HepG2 (cell line): ENCODE measurements around the gene PDLIM5. TPM values are rescaled to one million over a fixed set of nuclear protein-coding genes. Genes with fewer than 3 reads are reported as not detected.

Experiments
- ATAC-seq: fragments of 200-7000 bp; cut with Tn5 transposase; 3 replicates; pipeline ENCODE4 v1.9.1; 2020; ENCODE audit warnings: mild to moderate bottlenecking, moderate library complexity
- BruUV-seq: library from RNA; stranded (reverse); fragments of 400-500 nt; replicated peaks from 2 replicates; lab custom pipeline; 2021; lab: Mats Ljungman, UMichigan
- CTCF ChIA-PET: fragments of 300-600 bp; formaldehyde crosslinking; extraction: SDS; loops from one replicate; lab custom pipeline; 2021; ENCODE audit warnings: low total read pairs, inconsistent platforms, low intra/inter-chr PET ratio; lab: Yijun Ruan, JAX
- POLR2A ChIA-PET: fragments of 350-600 bp; sonication (Branson Sonifier 250); formaldehyde crosslinking; loops from one replicate; lab custom pipeline; 2020; ENCODE audit warnings: antibody characterized with exemption, inconsistent platforms; lab: Yijun Ruan, JAX
- DNase-seq: peaks from one replicate; pipeline ENCODE4 v3.0.0-alpha.2; 2015; ENCODE audit warnings: low spot score
- FAIRE-seq: peaks from 3 replicates; lab custom pipeline; 2011; peaks lifted over from hg19 to GRCh38; lab: Jason Lieb, UNC
- H2AFZ ChIP-seq: one replicate; pipeline ENCODE4 v1.6.1; 2011; ENCODE audit warnings: low read length, inconsistent platforms
- H3K27ac ChIP-seq: fragments of 300-600 bp; 3 replicates; pipeline ENCODE4 v1.8.0; 2011; ENCODE audit warnings: mixed run types, mild to moderate bottlenecking, mixed read lengths, low read length, inconsistent platforms; ENCODE audit not compliant: insufficient read depth; ENCODE audit errors: extremely low read length
- H3K27me3 ChIP-seq, 2 experiments: fragments of 200-600 bp in 1 of 2; 2 replicates in 1 of 2; 3 replicates in 1 of 2; pipeline versions ENCODE4 v1.6.0 to v1.8.0; 2011; ENCODE audit warnings: low read length in 2 of 2, mild to moderate bottlenecking in 2 of 2, moderate library complexity in 2 of 2, inconsistent platforms in 1 of 2; ENCODE audit not compliant: insufficient read depth in 2 of 2, control insufficient read depth in 1 of 2
- H3K36me3 ChIP-seq, 2 experiments: fragments of 200-600 bp in 1 of 2; replicated peaks in 1 of 2; 2 replicates in 1 of 2; 3 replicates in 1 of 2; pipeline versions ENCODE4 v1.5.1 to v1.8.0; 2011; ENCODE audit warnings: low read length in 2 of 2, inconsistent platforms in 1 of 2; ENCODE audit not compliant: insufficient read depth in 2 of 2, control insufficient read depth in 1 of 2
- H3K4me1 ChIP-seq: 2 replicates; pipeline ENCODE4 v1.5.1; 2012; ENCODE audit warnings: low read length, inconsistent platforms; ENCODE audit not compliant: insufficient read depth
- H3K4me2 ChIP-seq: 2 replicates; pipeline ENCODE4 v1.6.0; 2011; ENCODE audit warnings: low read depth, low read length, inconsistent platforms
- H3K4me3 ChIP-seq, 3 experiments: fragments of 200-600 bp in 1 of 3; sonication (generic), shearing (Covaris generic) in 1 of 3; replicated peaks in 1 of 3; 2 replicates each; pipeline ENCODE4 v1.5.1; 2011 to 2016; ENCODE audit warnings: low read length in 3 of 3, inconsistent platforms in 2 of 3, low read depth in 2 of 3, mild to moderate bottlenecking in 2 of 3, control low read depth in 1 of 3, mixed read lengths in 1 of 3; ENCODE audit not compliant: insufficient read depth in 1 of 3
- H3K79me2 ChIP-seq: one replicate; pipeline ENCODE4 v1.6.1; 2011; ENCODE audit warnings: low read length, inconsistent platforms; ENCODE audit not compliant: insufficient read depth
- H3K9ac ChIP-seq: 2 replicates; pipeline ENCODE4 v1.6.0; 2011; ENCODE audit warnings: mild to moderate bottlenecking, low read depth, low read length, inconsistent platforms; ENCODE audit not compliant: insufficient read depth
- H3K9me3 ChIP-seq: 2 replicates; pipeline ENCODE4 v1.5.1; 2012; ENCODE audit warnings: mild to moderate bottlenecking, low read length
- H4K20me1 ChIP-seq: 2 replicates; pipeline ENCODE4 v1.6.0; 2011; ENCODE audit warnings: inconsistent platforms, mild to moderate bottlenecking, low read length, moderate library complexity; ENCODE audit not compliant: insufficient read depth
- CBFB ChIP-seq: sonication (generic); formaldehyde crosslinking; IDR thresholded peaks from 2 replicates; pipeline ENCODE4 v1.4.0; 2020; ENCODE audit warnings: missing genetic modification reagents
- FIP1L1 ChIP-seq: fragments of 200-400 bp; formaldehyde crosslinking; IDR thresholded peaks from 2 replicates; pipeline ENCODE4 v1.6.1; 2018; ENCODE audit warnings: low read depth, mild to moderate bottlenecking, low read length, moderate library complexity, borderline replicate concordance; ENCODE audit not compliant: insufficient read depth
- HDAC1 ChIP-seq: sonication (generic); formaldehyde crosslinking; IDR thresholded peaks from 2 replicates; pipeline ENCODE4 v1.5.1; 2020; ENCODE audit warnings: mild to moderate bottlenecking, missing genetic modification reagents
- HMGA1 ChIP-seq: sonication (generic); formaldehyde crosslinking; conservative IDR thresholded peaks from 2 replicates; pipeline ENCODE4 v1.4.0; 2020; ENCODE audit warnings: missing genetic modification reagents
- IKZF4 ChIP-seq: sonication (generic); formaldehyde crosslinking; IDR thresholded peaks from 2 replicates; pipeline ENCODE4 v1.5.1; 2020; ENCODE audit warnings: borderline replicate concordance, mild to moderate bottlenecking, low read depth, missing genetic modification reagents; ENCODE audit errors: not compliant biosample characterization
- JUND ChIP-seq: sonication (generic); formaldehyde crosslinking; IDR thresholded peaks from 2 replicates; pipeline ENCODE4 v1.8.0; 2022; ENCODE audit warnings: mild to moderate bottlenecking, missing genetic modification reagents
- KLF6 ChIP-seq: IDR thresholded peaks from 2 replicates; pipeline ENCODE4 v1.8.0; 2016; ENCODE audit warnings: missing biosample characterization, missing genetic modification reagents
- MAFF ChIP-seq: IDR thresholded peaks from 2 replicates; pipeline ENCODE4 v1.6.1; 2011; ENCODE audit warnings: low read depth, low read length, improper control_type of control experiment
- MAFK ChIP-seq, 2 experiments: IDR thresholded peaks in 1 of 2; conservative IDR thresholded peaks in 1 of 2; 2 replicates each; pipeline ENCODE4 v1.6.1; 2011; ENCODE audit warnings: improper control_type of control experiment in 2 of 2, low read length in 2 of 2
- PAX8 ChIP-seq: sonication (generic); formaldehyde crosslinking; IDR thresholded peaks from 2 replicates; pipeline ENCODE4 v1.8.0; 2022; ENCODE audit warnings: mild to moderate bottlenecking, missing genetic modification reagents, borderline replicate concordance
- POGZ ChIP-seq: sonication (generic); formaldehyde crosslinking; IDR thresholded peaks from 2 replicates; pipeline ENCODE4 v1.4.0; 2020; ENCODE audit warnings: mild to moderate bottlenecking, missing genetic modification reagents
- SALL2 ChIP-seq: sonication (generic); formaldehyde crosslinking; IDR thresholded peaks from 2 replicates; pipeline ENCODE4 v1.8.1; 2023; ENCODE audit warnings: mild to moderate bottlenecking, missing genetic modification reagents, inconsistent platforms
- TCF7 ChIP-seq: sonication (generic); IDR thresholded peaks from 2 replicates; pipeline ENCODE4 v1.6.1; 2016; ENCODE audit warnings: antibody characterized with exemption, low read depth
- ZBTB20 ChIP-seq: sonication (generic); formaldehyde crosslinking; IDR thresholded peaks from 2 replicates; pipeline ENCODE4 v1.8.1; 2023; ENCODE audit warnings: missing genetic modification reagents, low read depth, mild to moderate bottlenecking, borderline replicate concordance
- ZHX1 ChIP-seq: sonication (generic); formaldehyde crosslinking; IDR thresholded peaks from 2 replicates; pipeline ENCODE4 v1.8.1; 2022; ENCODE audit warnings: low read depth, mild to moderate bottlenecking, missing genetic modification reagents
- ZNF672 ChIP-seq: sonication (generic); formaldehyde crosslinking; IDR thresholded peaks from 2 replicates; pipeline ENCODE4 v1.8.1; 2022; ENCODE audit warnings: missing genetic modification reagents
- WGBS: methylation state at CpG from one replicate; pipeline ENCODE4 v1.1.6; 2017; ENCODE audit warnings: low lambda C conversion rate; 5-methylcytosine and 5-hydroxymethylcytosine counted together
- in situ Hi-C: cut with HindIII; loops from 2 replicates; pipeline ENCODE4 v1.10.0; 2017; ENCODE audit warnings: low pct_unique_long_range_greater_than_20kb; ENCODE audit not compliant: extremely low pct_ligation_motif_present
- intact Hi-C: fragments of 100-400 bp; cut with micrococcal nuclease; formaldehyde crosslinking; loops from one replicate; pipeline ENCODE4 v1.10.0; 2022; ENCODE audit not compliant: unreplicated experiment
- polyA plus RNA-seq, 8 experiments: library from polyadenylated mRNA; depleted of rRNA in 3 of 8; stranded (reverse) in 7 of 8; unstranded in 1 of 8; fragments of >200 nt; fragmentation: Illumina TruSeq in 4 of 8; extraction: Trizol in 4 of 8; gene quantifications; 2 replicates each; pipeline versions ENCODE4 v1.2.1 to v1.2.3, GENCODE V29; 2011 to 2016; ENCODE audit warnings: low read depth in 4 of 8, missing spikeins in 1 of 8, mixed read lengths in 1 of 8; ENCODE audit not compliant: insufficient read depth in 1 of 8
- total RNA-seq, 5 experiments: library from RNA; depleted of rRNA; stranded (reverse); fragments of >200 nt; fragmentation: Illumina TruSeq; extraction: Trizol; gene quantifications; 2 replicates each; pipeline ENCODE4 v1.2.3, GENCODE V29; 2016; ENCODE audit warnings: low read depth in 1 of 5
- TF ChIP-seq, protein P1 (sequence below): IDR thresholded peaks from 2 replicates; pipeline ENCODE4 v1.6.1; 2016; ENCODE audit warnings: control low read depth
- TF ChIP-seq, protein P2 (sequence below): IDR thresholded peaks from 2 replicates; pipeline ENCODE4 v1.6.1; 2016; ENCODE audit warnings: mild to moderate bottlenecking, missing biosample characterization, missing genetic modification reagents

PDLIM5 gene
- total and polyA plus RNA-seq, 2 of the 13 experiments (the other 11 are each of a cell fraction or from before 2014, with no cell fraction given): 52.8 to 119 TPM

- TF ChIP-seq IKZF4: no peak
- 0 out of 2 replicates have a peak, but pooled peaks have one; percentile 36 for TF ChIP-seq POGZ (CRISPR knock-in tag)
- no peak for TF ChIP-seq ZBTB20 (CRISPR knock-in tag)
- no peak for TF ChIP-seq KLF6 (CRISPR knock-in tag)
- TF ChIP-seq PAX8: no peak
These were observed 43.0 kb upstream of the PDLIM5 start (continued) for GRCh38 chr4:94408549-94409374.

DNA sequence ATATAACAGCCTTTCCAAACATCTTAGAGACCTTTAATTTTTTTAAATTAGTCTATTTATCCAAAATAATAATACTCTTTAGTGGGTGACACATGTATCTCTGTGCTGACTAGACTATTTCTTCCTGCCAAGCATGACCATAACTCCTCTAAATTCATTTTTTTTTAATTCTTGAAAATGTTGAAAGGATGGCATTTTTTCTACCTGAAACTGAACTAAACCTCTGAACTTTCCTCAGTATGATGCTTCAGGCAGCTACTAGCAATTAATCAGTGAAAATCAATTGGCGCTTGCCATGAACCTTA, 42.4 kb upstream of the PDLIM5 start:
- Histone ChIP-seq H3K4me2 (no peak overlapping the region), H4K20me1 (no peaks in the 10 kb centered on the region), H3K27ac (no peak overlapping the region), H2AFZ (no peak overlapping the region), H3K4me3 (no peak overlapping the region), H3K27me3 (no peaks in the 10 kb centered on the region), H3K9ac (no peak overlapping the region), H3K36me3 (no peaks in the 10 kb centered on the region), H3K4me1 (peaks cover 54% of the 10 kb centered on the region), H3K79me2 (no peaks in the 10 kb centered on the region), H3K9me3 (no peaks in the 10 kb centered on the region)
- 92% methylated on average over 1 of the region's 1 CpG for WGBS
- no peak for DNase-seq
- ChIA-PET CTCF (no interaction called here), POLR2A (interaction anchor here (1.4 to 10.1 kb wide), 2 partner anchors 20 to 44 kb away, joined by 5 to 94 read pairs; partner anchors contain the start of gene PDLIM5)
- TF ChIP-seq CBFB (CRISPR knock-in tag): no peak
- TF ChIP-seq ZNF672: no peak
- no peak for TF ChIP-seq ZHX1 (CRISPR knock-in tag)
- TF ChIP-seq SALL2 (CRISPR knock-in tag): no peak
- no peak for TF ChIP-seq JUND (CRISPR knock-in tag)
- no peak for TF ChIP-seq HDAC1
- peak; percentile 51 for TF ChIP-seq MAFF
- no peak for TF ChIP-seq FIP1L1
- TF ChIP-seq TCF7: no peak
- no peak for TF ChIP-seq HMGA1
- TF ChIP-seq MAFK (conservative IDR thresholded peaks at IDR 0.05 in 1 of 2, IDR thresholded peaks at IDR 0.05 in 1 of 2; ENCODE audit: low read length in 2 of 2): peak in 1 of 2 experiments; percentile 40; a peak in 1 of 4 replicates
- TF ChIP-seq, protein P1, sequence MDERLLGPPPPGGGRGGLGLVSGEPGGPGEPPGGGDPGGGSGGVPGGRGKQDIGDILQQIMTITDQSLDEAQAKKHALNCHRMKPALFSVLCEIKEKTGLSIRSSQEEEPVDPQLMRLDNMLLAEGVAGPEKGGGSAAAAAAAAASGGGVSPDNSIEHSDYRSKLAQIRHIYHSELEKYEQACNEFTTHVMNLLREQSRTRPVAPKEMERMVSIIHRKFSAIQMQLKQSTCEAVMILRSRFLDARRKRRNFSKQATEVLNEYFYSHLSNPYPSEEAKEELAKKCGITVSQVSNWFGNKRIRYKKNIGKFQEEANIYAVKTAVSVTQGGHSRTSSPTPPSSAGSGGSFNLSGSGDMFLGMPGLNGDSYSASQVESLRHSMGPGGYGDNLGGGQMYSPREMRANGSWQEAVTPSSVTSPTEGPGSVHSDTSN (CRISPR knock-in tag): no peak
- TF ChIP-seq, protein P2, sequence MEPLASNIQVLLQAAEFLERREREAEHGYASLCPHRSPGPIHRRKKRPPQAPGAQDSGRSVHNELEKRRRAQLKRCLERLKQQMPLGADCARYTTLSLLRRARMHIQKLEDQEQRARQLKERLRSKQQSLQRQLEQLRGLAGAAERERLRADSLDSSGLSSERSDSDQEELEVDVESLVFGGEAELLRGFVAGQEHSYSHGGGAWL (CRISPR knock-in tag): no peak
- ATAC-seq: no peak
- FAIRE-seq: no peak
- no TSS peak for BruUV-seq
- intact Hi-C loops: no loop called here
- in situ Hi-C loops: loop anchor here (5.0 kb wide), 2 partner anchors 43 to 188 kb away; partner anchors contain the start of gene PDLIM5
